ENCODE measurements around the gene CYP4F12. TPM values are rescaled to one million over a fixed set of nuclear protein-coding genes. Genes with fewer than 3 reads are reported as not detected.

The CYP4F12 gene
- total RNA-seq, 2 experiments from 2014 or later = 0.75 to 1.0 TPM

GRCh38 chr19:15629003-15629880 lies 43.6 kb upstream of the CYP4F12 start:
- H3K9me3 ChIP-seq (ENCODE audit: control insufficient read depth in 1 of 2, insufficient read depth in 1 of 2, low read length in 2 of 2) = peaks cover 0 to 3% of the 10 kb centered on the region in 2 experiments
- H3K27me3 Mint-ChIP-seq = peaks cover 22% of the 10 kb centered on the region
- DNase-seq (peak; percentile 77 to 95 (median 90)), ATAC-seq (ENCODE audit: poor library complexity) (peak; percentile 98)
- H3K9me3 Mint-ChIP-seq = no peaks in the 10 kb centered on the region
- no peak overlapping the region for H3K4me3 Mint-ChIP-seq
- intact Hi-C loops (cut with DNase I, micrococcal nuclease) = loop anchor here (1.0 to 5.0 kb wide), 5 partner anchors 240 to 788 kb away; no protein-coding TSS in a partner anchor
- peaks cover 0 to 7% of the 10 kb centered on the region in 2 experiments for H3K27me3 ChIP-seq (ENCODE audit: control insufficient read depth in 1 of 2, insufficient read depth in 2 of 2, low read length in 2 of 2)
- no peaks in the 10 kb centered on the region for H3K36me3 Mint-ChIP-seq (ENCODE audit: low read depth)
- H3K27ac Mint-ChIP-seq = no peak overlapping the region
- peak; percentile 93 for TF ChIP-seq CTCF (IDR thresholded peaks at IDR 0.05)
- H3K4me3 ChIP-seq (ENCODE audit: low read length) = no peak overlapping the region
- H3K27ac ChIP-seq (ENCODE audit: low read depth in 1 of 2, low read length in 2 of 2) = no peak overlapping the region
- ChIA-PET POLR2A (interaction anchor here (1.0 to 1.1 kb wide), 2 partner anchors 207 to 556 kb away, joined by 4 read pairs; partner anchors contain the start of gene FAM32A), CTCF (interaction anchor here (0.7 kb wide), 2 partner anchors 9 to 412 kb away, joined by 3 read pairs; no protein-coding TSS in a partner anchor)
- peaks cover 10% of the 10 kb centered on the region for H3K4me1 ChIP-seq (ENCODE audit: insufficient read depth, low read length)
- H3K4me1 Mint-ChIP-seq (ENCODE audit: low read depth) = no peaks in the 10 kb centered on the region
- H3K36me3 ChIP-seq (ENCODE audit: insufficient read depth, low read length) = no peaks in the 10 kb centered on the region

- peaks cover 3 to 4% of the 10 kb centered on the region in 2 experiments for H3K27me3 ChIP-seq (ENCODE audit: control insufficient read depth in 1 of 2, insufficient read depth in 2 of 2, low read length in 2 of 2)
- DNase-seq (peak in 12 of 14 experiments; percentile 8 to 60 (median 20)), ATAC-seq (ENCODE audit: poor library complexity) (peak; percentile 52)
- CTCF ChIA-PET = no interaction called here
- no peak overlapping the region for H3K4me3 ChIP-seq (ENCODE audit: low read length)
- H3K4me1 ChIP-seq (ENCODE audit: insufficient read depth, low read length) = peaks cover 10% of the 10 kb centered on the region
- TF ChIP-seq CTCF (IDR thresholded peaks at IDR 0.05) = peak; percentile 42
- POLR2A ChIA-PET = no interaction called here
- no peak overlapping the region for H3K27ac ChIP-seq (ENCODE audit: low read depth in 1 of 2, low read length in 2 of 2)
- peaks cover 0 to 3% of the 10 kb centered on the region in 2 experiments for H3K9me3 ChIP-seq (ENCODE audit: control insufficient read depth in 1 of 2, insufficient read depth in 1 of 2, low read length in 2 of 2)
- Mint-ChIP-seq H3K9me3 (no peaks in the 10 kb centered on the region), H3K36me3 (ENCODE audit: low read depth) (no peaks in the 10 kb centered on the region), H3K4me1 (ENCODE audit: low read depth) (no peaks in the 10 kb centered on the region), H3K27ac (no peak overlapping the region), H3K4me3 (no peak overlapping the region), H3K27me3 (peaks cover 24% of the 10 kb centered on the region)
- H3K36me3 ChIP-seq (ENCODE audit: insufficient read depth, low read length) = no peaks in the 10 kb centered on the region
- intact Hi-C loops (cut with DNase I, micrococcal nuclease) = no loop called here
These were observed 41.1 kb upstream of the CYP4F12 start for GRCh38 chr19:15631817-15632216.

GRCh38 chr19:15633082-15633835 lies 39.6 kb upstream of the CYP4F12 start:
- H3K4me3 ChIP-seq (ENCODE audit: low read length) = no peak overlapping the region
- Mint-ChIP-seq H3K9me3 (no peaks in the 10 kb centered on the region), H3K4me3 (no peak overlapping the region), H3K27ac (no peak overlapping the region), H3K36me3 (ENCODE audit: low read depth) (no peaks in the 10 kb centered on the region), H3K4me1 (ENCODE audit: low read depth) (no peaks in the 10 kb centered on the region), H3K27me3 (peaks cover 28% of the 10 kb centered on the region)
- peaks cover 10% of the 10 kb centered on the region for H3K4me1 ChIP-seq (ENCODE audit: insufficient read depth, low read length)
- DNase-seq = peak in 1 of 14 experiments; percentile 14
- H3K9me3 ChIP-seq (ENCODE audit: control insufficient read depth in 1 of 2, insufficient read depth in 1 of 2, low read length in 2 of 2) = peaks cover 0 to under 1% of the 10 kb centered on the region in 2 experiments
- no peak for TF ChIP-seq CTCF (IDR thresholded peaks at IDR 0.05)
- H3K27me3 ChIP-seq (ENCODE audit: control insufficient read depth in 1 of 2, insufficient read depth in 2 of 2, low read length in 2 of 2) = peaks cover 0 to 4% of the 10 kb centered on the region in 2 experiments
- no peak for ATAC-seq (ENCODE audit: poor library complexity)
- H3K27ac ChIP-seq (ENCODE audit: low read depth in 1 of 2, low read length in 2 of 2) = no peak overlapping the region
- ChIA-PET CTCF (no interaction called here), POLR2A (no interaction called here)
- H3K36me3 ChIP-seq (ENCODE audit: insufficient read depth, low read length) = no peaks in the 10 kb centered on the region
- intact Hi-C loops (cut with DNase I, micrococcal nuclease) = no loop called here

All from CD4-positive, alpha-beta T cell (primary cell).